GM21786 (cell line): ENCODE data around the gene MTERF4.

Source experiments
- ATAC-seq: cut with Tn5 transposase; IDR thresholded peaks from one replicate; pipeline ENCODE4 v1.9.1; 2021; ENCODE audit not compliant: unreplicated experiment

Gene MTERF4

DNA sequence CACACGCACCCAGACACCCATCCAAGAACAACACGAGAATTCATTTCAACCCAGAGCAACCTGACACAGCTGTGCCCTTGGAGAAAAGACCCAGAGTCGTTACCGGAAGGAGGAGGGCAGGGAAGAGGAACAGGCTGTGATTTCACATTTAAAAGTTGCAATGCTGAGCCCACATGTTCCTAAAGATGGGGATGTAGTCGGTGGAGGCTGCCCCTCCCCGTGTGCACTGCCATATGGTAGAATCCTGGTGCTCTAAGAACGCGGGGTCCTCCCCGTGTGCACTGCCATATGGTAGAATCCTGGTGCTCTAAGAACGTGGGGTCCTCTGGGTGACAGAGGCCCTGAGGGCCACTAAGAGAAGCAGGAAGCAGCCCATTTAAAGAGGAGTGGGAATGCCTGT is 10.9 kb downstream of the MTERF4 start:
- no peak for ATAC-seq

- ATAC-seq: no peak
These were observed 13.0 kb downstream of the MTERF4 start for GRCh38 chr2:241088791-241089732.

DNA sequence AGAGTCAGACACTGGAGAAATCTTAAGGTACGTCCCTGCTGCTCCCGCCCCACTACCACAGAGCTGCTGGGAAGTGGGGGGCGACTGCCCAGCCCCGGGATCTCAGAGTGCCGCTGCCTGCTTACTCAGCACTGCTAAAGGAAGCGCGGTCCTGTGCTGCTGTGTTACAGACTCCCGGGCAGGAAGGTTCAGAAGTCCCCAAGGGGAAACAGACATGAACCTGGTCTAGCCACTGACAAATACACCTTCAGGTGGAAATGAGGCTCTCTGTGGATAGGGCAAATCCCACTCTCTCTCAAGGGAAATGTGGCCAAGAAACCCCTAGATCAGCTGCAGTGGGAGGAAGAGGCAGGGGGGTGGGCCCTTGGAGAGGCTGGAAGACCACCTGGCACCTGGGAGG is 13.7 kb downstream of the MTERF4 start:
- ATAC-seq: peak; percentile 56

DNA sequence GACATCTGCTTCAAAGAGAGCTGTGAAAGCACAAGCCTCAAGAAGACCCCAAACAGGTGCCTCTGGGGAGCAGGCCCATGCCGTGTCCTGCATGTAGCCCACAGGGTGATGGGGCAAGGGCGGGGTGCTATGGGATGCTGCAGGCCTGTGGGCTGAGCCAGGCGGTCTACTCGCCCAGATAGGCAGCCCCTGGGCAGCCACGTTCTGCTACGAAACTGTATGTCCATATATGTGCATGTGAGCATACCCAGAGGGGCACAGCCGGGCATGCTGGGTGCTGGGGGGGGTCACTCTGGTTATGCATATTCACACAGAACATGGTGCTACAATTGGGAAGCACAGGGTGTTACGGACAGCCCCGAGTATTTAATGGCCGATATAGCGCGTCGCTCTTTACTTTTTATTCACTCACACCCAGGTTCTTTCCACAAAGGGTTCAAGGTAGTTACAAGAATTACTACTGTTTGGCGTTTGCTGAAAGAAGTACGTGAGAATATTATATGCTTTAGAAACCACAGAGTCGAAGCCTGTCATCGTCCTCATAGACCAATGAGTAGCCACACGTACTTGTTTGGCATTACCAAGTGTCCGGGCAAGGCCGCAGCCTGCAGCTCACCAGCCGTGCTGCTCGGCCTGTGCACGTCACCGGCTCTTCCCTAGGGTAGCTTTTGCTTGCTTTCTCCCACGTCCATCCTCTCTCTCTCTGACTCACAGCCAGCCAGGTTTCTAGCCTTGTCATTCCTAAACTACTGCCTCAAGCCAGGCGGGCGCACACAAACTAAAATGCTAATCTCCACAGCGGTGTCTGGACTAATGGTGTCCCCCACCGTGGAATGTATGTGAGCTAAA is 14.4 kb downstream of the MTERF4 start:
- ATAC-seq: peak; percentile 78

GRCh38 chr2:241084856-241085444 is 17.1 kb downstream of the MTERF4 start:
- no peak for ATAC-seq

DNA sequence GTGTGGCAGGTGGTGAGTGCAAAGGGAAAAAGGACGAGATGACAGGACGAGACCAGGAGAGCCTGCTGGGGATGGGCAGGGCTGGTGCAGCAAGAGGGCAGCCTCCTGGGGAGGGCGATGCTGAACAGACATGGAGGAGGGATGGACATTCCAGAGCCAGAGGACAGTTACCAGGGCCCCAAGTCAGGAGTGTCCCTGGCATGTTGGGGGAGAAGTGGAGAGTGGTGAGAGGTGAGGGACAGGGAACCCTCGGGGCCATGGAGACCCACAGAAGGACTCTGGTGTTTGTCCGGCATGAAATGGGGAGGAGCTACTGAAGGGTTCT is 19.0 kb downstream of the MTERF4 start:
- no peak for ATAC-seq

DNA sequence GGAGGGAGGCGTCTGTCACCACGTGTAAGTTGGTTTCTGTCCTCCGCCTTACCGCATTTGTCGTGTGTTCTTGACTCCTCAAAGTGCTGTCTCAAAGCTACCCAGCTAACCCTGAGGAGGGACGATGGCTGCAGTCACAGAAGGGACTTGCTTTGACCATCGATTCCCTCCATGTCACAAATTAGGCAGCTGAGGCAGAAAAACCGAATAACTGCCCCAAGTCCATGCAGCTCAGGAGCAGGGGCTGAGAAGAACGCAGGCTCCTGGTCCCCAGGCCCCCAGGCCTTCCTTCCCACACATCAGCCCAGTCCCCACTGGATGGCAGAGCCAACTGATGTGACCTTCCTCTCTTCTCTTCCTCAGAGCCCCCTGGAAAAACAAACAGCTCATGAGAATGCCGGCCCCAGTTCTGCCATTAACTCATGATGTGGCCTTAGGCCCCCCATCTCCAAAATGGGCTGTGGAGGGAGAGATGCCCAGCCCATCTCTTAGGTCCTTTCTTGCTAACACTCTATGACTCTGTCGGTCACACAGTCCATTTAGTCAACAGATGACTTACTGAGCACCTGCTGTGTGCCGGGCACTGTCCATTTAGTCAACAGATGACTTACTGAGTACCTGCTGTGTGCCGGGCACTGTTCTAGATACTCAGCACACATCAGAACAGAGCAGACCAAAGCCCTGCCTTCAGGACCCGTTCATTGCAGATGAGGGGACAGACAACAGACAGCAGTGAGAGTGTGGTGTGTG is 19.6 kb downstream of the MTERF4 start:
- no peak for ATAC-seq

- ATAC-seq: no peak
These were observed 20.3 kb downstream of the MTERF4 start for GRCh38 chr2:241081643-241082340.

GRCh38 chr2:241081190-241081642 is 20.9 kb downstream of the MTERF4 start:
- ATAC-seq: no peak

DNA sequence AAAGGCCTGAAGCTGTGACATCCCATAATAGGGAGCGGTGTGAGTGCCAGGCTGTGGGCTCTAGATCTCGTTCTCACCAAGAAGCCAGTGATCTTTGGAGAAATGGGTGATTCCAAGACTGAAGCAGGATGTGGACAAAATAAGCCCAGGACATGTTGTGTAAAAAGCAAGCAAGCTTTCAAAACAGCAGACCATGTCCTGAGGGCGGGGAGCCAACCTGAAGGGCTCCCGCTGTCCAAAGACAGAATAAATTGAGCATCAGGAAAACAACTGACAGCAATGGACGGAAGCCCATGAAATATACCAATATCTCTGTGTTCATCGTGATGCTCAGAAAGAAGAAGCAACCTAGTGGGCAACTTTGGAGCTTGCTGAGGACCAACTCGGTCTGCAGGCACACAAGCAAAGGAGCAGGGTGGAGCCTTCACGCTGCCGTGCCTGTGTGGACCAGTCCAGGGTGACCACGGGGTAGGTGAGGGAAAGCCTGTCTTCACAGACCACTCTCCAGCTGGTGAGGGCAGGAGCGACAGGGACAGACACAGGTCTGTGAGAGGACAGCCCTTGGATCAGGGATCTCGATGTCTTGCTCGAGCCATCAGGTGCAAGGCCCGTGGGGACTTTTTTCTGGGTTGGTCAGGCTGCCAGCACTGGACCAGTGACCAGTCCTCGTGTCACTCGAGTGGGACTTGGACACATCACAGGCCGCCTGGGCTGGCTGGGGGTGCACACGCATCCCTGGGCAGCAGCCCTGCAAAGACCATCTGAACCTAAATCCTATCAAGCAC is 21.5 kb downstream of the MTERF4 start:
- no peak for ATAC-seq

- ATAC-seq: no peak
These were observed 27.1 kb downstream of the MTERF4 start for GRCh38 chr2:241074901-241075540.

GRCh38 chr2:241074065-241074818 is 27.8 kb downstream of the MTERF4 start:
- no peak for ATAC-seq

DNA sequence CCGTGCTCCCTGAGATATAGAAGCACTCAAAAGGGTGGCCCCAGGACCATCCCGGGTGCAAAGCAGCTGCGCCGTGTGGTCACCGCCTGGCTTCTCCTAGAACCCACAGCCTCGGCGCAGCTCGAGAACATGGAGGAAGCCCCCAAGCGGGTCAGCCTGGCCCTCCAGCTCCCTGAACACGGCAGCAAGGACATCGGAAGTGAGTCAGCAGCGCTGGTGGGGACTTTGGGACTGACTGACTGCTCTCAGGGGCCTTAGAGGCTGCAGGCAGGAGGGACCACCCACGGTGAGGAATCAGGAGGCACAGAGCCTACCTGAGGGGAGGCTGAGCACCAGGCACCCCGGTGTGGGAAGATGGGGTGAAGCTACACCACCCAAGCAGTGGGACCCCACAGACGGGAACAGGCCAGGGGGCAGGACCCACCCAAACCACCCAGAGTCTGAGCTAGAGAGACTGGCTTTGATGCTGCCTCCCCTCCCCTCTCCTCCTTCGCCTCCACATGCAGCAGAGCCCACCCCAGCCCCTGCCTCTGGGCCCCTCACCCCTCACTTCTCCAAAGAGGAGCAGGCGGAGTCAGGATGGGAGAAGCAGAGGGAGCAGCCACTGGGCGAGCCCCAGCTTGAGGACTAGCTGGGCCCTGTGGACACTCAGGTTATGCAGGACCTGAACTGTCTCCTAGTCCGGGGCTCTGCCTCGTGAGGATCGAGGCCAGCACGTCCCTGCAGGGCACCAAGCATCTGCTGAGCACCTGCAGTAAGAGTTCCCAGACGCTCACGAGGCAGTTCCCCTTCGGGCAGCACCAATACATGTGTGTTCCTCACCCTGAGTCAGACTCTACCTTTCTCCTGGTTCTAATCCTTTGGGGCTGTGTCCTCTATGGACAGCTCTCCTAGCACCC is 28.7 kb downstream of the MTERF4 start:
- no peak for ATAC-seq

- ATAC-seq: no peak
These were observed 29.4 kb downstream of the MTERF4 start for GRCh38 chr2:241072553-241073165.

DNA sequence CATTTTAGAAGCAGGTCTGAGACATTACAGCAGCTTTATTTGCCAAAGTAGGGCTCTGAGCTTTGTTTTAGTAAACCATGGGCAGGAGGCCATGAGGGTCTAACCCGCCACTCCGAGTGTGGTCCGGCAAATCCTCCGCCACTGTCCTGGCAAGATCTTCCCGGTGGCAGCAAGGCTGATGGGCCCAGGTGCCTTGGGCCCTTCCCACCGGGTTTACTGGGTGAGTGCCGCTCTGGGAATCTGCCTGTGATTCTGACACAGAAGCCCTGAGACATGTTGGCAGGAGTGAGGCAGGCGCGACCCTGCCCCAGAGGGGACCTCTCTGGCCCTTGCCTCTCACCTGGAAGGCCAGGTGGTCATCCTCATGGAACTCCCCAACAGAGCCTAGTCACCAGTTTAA is 29.9 kb downstream of the MTERF4 start:
- no peak for ATAC-seq

DNA sequence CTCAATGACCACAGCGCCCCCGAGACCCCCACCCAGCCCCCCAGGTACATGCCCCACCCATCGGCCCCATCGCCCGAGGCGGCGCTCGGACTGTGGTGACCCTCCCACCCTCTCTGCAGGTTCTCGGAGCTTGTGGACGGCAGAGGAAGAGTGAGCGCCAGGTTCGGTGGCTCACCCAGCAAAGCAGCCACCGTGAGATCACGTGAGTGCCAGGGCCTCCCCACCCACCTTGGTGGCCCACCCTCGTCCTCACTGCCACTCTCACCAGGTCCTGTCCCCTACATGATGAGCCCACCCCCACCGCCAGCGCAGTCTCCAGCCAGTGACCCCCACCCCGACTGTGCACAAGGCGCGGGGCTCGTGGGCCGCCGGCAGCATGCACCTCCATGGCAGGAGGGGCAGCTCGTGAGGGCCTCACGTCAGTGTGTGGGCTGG is 30.4 kb downstream of the MTERF4 start:
- ATAC-seq: no peak
